ENCODE results near the gene FZD8. TPM values are rescaled to one million over a fixed set of nuclear protein-coding genes. Genes with fewer than 3 reads are reported as not detected.

FZD8 gene
- total RNA-seq, 4 donors from 2014 or later, result 12.4 to 21.5 (median 19.9) TPM

- intact Hi-C loops (cut with DNase I), result no loop called here
- H3K9me3 ChIP-seq, result no peaks in the 10 kb centered on the region
- no peak overlapping the region for H3K27ac ChIP-seq
- 81 to 90% methylated on average over 7 to 15 of the region's 16 CpGs for WGBS, 2 donors
- H3K27me3 ChIP-seq, result no peaks in the 10 kb centered on the region
- H3K4me3 ChIP-seq (replicated peaks in 1 of 3), result peak overlapping the region in 1 of 3 donors; percentile 47
- TF ChIP-seq CTCF (IDR thresholded peaks at IDR 0.05) (no peak), POLR2A (IDR thresholded peaks at IDR 0.05) (no peak)
- H3K4me1 ChIP-seq, result peaks cover 6 to 16% of the 10 kb centered on the region in 2 donors
- DNase-seq, result no peak
- H3K36me3 ChIP-seq, result no peaks in the 10 kb centered on the region
These were observed 33.8 kb downstream of the FZD8 start for GRCh38 chr10:35608328-35608672.

DNA sequence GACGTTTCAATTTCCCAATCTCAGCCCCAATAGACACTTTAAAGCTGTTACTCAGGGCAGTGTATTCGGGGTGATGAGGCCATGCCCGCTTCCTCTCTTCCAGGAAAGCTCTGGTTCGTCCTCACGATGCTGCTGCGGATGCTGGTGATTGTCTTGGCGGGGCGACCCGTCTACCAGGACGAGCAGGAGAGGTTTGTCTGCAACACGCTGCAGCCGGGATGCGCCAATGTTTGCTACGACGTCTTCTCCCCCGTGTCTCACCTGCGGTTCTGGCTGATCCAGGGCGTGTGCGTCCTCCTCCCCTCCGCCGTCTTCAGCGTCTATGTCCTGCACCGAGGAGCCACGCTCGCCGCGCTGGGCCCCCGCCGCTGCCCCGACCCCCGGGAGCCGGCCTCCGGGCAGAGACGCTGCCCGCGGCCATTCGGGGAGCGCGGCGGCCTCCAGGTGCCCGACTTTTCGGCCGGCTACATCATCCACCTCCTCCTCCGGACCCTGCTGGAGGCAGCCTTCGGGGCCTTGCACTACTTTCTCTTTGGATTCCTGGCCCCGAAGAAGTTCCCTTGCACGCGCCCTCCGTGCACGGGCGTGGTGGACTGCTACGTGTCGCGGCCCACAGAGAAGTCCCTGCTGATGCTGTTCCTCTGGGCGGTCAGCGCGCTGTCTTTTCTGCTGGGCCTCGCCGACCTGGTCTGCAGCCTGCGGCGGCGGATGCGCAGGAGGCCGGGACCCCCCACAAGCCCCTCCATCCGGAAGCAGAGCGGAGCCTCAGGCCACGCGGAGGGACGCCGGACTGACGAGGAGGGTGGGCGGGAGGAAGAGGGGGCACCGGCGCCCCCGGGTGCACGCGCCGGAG lies 34.4 kb downstream of the FZD8 start:
- Histone ChIP-seq H3K9me3 (no peaks in the 10 kb centered on the region), H3K4me3 (replicated peaks in 1 of 3) (peak overlapping the region; percentile 6 to 47 (median 27)), H3K27me3 (no peaks in the 10 kb centered on the region), H3K4me1 (peaks cover 6 to 16% of the 10 kb centered on the region in 2 donors), H3K27ac (no peak overlapping the region), H3K36me3 (no peaks in the 10 kb centered on the region)
- whole genome bisulfite sequencing, 2 donors, result 20 to 47% methylated on average over 33 to 39 of the region's 78 CpGs
- peak; percentile 5 to 19 for DNase-seq
- intact Hi-C loops (cut with DNase I), result no loop called here
- TF ChIP-seq POLR2A (IDR thresholded peaks at IDR 0.05), result no peak
- no peak for TF ChIP-seq CTCF (IDR thresholded peaks at IDR 0.05)

DNA sequence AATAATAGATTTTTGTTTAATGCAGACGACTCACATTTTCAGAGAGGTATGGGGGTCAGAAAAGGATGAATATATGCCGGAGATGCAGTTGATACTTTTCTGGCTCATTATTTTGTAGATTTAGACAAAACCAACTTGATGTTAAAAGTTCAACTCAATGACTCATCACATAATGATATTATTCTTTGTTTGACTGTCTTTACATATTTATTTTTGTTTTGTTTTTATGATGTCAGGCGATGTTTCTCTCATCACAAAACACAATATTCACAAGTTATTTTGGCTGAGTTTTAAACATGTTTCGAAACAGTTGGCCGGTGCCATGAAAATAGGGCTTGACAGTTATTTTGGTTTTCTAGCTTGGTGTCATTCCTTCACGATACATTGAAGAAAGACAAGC lies 35.7 kb downstream of the FZD8 start:
- Histone ChIP-seq H3K27ac (no peak overlapping the region), H3K27me3 (no peaks in the 10 kb centered on the region), H3K36me3 (no peaks in the 10 kb centered on the region), H3K4me1 (peaks cover 6 to 16% of the 10 kb centered on the region in 2 donors), H3K4me3 (replicated peaks in 1 of 3) (no peak overlapping the region), H3K9me3 (no peaks in the 10 kb centered on the region)
- WGBS, 2 donors, result 82 to 88% methylated on average over 6 of the region's 6 CpGs
- intact Hi-C loops (cut with DNase I), result no loop called here
- TF ChIP-seq CTCF (IDR thresholded peaks at IDR 0.05) (no peak), POLR2A (IDR thresholded peaks at IDR 0.05) (no peak)
- no peak for DNase-seq

DNA sequence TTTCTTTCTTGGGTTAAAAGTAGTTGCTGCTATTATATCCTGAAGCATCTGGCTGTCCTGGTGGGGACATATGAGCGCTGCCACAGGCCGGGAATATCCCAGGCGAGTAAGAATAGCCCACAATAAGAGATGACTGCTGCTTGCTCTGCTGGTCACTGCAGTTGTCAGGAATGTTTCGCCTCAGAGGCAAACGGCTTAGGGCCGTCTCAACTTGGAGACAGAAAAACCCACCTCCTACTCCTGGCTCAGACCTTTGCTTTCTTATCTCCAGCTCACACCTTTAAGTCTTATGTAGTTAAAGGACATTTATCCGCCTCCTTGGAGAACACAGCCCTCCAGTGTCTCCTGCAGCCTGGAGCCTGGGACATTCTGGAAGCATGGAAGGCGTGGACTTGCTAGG lies 36.9 kb downstream of the FZD8 start, which contains the start of gene GJD4:
Gene GJD4, plus strand, starts transcription at position 151 of the 400 bp plus-strand sequence. Its CDS starts 227 bp downstream, at position 378.
- Histone ChIP-seq H3K27ac (no peak within 1 kb of the TSS), H3K27me3 (no peaks in the 10 kb centered on the region), H3K36me3 (no peaks in the 10 kb centered on the region), H3K4me1 (peaks cover 6 to 16% of the 10 kb centered on the region in 2 donors), H3K9me3 (no peaks in the 10 kb centered on the region), H3K4me3 (replicated peaks in 1 of 3) (no peak within 1 kb of the TSS)
- peak; percentile 35 for DNase-seq
- WGBS, 2 donors, result 39 to 42% methylated on average over 8 of the region's 8 CpGs
- intact Hi-C loops (cut with DNase I), result no loop called here
- TF ChIP-seq POLR2A (IDR thresholded peaks at IDR 0.05) (no peak), CTCF (IDR thresholded peaks at IDR 0.05) (no peak)

DNA sequence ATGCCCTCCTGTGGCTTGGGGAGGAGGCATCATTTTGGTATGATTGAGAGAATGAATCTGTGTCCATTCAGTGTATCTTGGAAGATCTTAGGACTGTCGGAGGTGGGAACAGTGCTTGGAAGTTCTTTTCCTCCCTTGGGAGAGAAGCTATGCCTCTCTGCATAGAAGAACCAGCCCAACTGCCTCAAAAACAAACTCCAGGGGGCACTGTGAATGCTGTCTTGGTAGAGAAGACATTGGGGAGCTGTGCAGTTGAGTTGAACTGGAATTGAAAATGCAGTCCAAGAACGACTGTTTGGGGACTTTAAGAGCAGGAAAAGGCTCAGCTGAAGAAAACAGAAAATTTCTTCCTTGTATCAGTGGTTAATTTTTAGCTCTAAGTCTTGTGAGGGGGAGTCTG lies 41.9 kb downstream of the FZD8 start:
- Histone ChIP-seq H3K4me1 (peaks cover under 1 to 2% of the 10 kb centered on the region in 2 donors), H3K27me3 (no peaks in the 10 kb centered on the region), H3K36me3 (no peaks in the 10 kb centered on the region), H3K27ac (no peak overlapping the region), H3K9me3 (no peaks in the 10 kb centered on the region), H3K4me3 (replicated peaks in 1 of 3) (no peak overlapping the region)
- DNase-seq, result no peak
- TF ChIP-seq POLR2A (IDR thresholded peaks at IDR 0.05), result no peak
- no peak for TF ChIP-seq CTCF (IDR thresholded peaks at IDR 0.05)
- intact Hi-C loops (cut with DNase I), result no loop called here
- WGBS, 2 donors, result 61 to 73% methylated on average over 2 of the region's 2 CpGs

Data from thyroid gland (tissue), 4 donors.